HepG2 (cell line): ENCODE results near the gene SLC39A2.

Experiments used
- ZNF30 ChIP-seq: sonication (generic); formaldehyde crosslinking; IDR thresholded peaks from 2 replicates; pipeline ENCODE4 v1.5.0; 2020; ENCODE audit warnings: mild to moderate bottlenecking, missing genetic modification reagents
- TF ChIP-seq, protein P1 (sequence below): IDR thresholded peaks from 2 replicates; pipeline ENCODE4 v1.6.1; 2016; ENCODE audit warnings: mild to moderate bottlenecking

DNA sequence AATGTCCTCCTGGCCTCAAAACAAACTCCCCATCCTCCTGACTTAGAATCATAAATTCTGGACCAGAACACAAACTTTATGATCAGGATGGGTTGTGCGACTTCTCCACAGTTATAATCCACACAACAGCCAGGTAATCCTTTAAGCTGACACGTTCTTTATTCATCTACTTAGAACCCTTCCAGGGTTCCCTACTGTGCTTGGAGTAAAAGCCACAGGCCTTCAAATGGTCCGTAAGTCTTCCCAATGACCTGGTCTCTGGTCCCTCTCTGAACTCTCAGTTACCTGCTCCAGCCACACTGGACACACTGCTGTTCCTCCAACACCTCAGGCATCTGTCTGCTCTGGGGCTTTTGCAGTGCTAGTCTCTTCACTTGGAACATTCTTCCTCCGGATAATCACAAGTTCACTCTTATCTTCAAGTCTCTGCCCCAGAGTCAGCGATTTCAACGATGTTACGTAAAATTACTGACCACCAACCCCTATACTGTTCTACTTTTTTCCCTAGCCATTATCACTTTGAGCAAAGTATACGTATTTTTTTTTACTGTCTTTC is 41.4 kb downstream of the SLC39A2 start:
- TF ChIP-seq, protein P1, sequence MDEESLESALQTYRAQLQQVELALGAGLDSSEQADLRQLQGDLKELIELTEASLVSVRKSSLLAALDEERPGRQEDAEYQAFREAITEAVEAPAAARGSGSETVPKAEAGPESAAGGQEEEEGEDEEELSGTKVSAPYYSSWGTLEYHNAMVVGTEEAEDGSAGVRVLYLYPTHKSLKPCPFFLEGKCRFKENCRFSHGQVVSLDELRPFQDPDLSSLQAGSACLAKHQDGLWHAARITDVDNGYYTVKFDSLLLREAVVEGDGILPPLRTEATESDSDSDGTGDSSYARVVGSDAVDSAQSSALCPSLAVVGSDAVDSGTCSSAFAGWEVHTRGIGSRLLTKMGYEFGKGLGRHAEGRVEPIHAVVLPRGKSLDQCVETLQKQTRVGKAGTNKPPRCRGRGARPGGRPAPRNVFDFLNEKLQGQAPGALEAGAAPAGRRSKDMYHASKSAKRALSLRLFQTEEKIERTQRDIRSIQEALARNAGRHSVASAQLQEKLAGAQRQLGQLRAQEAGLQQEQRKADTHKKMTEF (CRISPR knock-in tag), result peak; percentile 6; the same call in 1 of the 2 replicates
- no peak for TF ChIP-seq ZNF30 (CRISPR knock-in tag)
